ENCODE measurements around the gene PSMA6.
"Not testable (repeated sequence)": the region's sequence is repeated elsewhere in the genome, so short reads cannot be mapped to it uniquely, and the experiment has no call there.

PSMA6 gene

DNA sequence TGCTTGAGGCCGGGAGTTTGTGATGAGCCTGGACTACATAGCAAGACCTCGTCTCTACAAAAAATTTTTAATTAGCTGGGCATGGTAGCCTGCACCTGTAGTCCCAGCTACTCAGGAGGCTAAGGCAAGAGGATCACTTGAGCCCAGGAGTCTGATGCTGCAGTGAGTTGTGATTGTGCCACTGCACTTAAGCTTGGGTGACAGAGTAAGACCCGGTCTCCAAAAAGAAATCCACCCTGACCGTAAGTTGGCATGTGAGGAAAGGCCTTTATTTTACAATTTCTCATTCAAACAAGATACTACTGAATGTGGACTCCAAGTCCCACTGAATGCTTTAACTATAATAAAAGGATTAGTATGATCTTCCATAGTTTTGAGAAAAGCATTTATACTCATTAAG, 27.3 kb downstream of the PSMA6 start:
- in situ Hi-C loops (cut with MboI; ENCODE audit: low sequenced_read_pairs) = no loop called here

DNA sequence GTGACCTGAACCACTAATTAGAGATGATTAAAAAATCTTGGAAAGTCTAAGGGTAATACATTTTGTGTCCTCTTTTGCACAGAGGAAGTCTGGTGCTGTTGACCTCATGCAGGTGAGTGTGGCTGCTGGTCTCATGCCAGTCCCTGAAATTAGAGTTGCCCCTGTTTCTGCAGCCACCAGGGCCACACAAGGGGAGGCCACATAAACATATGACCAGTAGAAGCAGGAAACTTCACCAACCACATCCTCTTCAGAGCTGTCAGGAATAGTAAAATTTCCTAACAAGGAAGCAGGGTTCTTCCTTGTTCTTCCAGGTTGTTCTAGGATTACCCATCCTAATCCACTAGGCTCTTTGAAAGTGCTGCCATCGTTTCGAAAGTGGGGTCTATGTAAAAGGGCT, 28.3 kb downstream of the PSMA6 start:
- in situ Hi-C loops (cut with MboI; ENCODE audit: low sequenced_read_pairs) = no loop called here

DNA sequence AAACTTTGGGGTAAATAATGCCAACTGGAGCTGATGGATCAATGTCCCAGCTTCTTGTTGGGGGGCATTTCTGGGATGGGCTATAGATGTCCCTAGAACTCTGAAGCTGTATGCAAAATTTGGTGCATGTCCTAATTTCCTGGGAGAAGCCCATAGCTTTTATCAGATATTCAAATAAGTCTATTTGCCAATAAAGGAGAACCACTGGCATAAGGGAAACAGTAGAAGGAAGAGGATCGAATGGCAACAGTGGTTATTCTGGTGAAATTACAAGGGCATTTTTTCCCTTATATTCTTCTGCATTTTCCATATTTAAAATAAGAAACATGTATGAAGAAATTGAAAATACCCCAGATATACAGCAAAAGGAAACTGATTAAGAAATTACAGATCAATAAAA, 34.2 kb downstream of the PSMA6 start:
- in situ Hi-C loops (cut with MboI; ENCODE audit: low sequenced_read_pairs) = no loop called here

DNA sequence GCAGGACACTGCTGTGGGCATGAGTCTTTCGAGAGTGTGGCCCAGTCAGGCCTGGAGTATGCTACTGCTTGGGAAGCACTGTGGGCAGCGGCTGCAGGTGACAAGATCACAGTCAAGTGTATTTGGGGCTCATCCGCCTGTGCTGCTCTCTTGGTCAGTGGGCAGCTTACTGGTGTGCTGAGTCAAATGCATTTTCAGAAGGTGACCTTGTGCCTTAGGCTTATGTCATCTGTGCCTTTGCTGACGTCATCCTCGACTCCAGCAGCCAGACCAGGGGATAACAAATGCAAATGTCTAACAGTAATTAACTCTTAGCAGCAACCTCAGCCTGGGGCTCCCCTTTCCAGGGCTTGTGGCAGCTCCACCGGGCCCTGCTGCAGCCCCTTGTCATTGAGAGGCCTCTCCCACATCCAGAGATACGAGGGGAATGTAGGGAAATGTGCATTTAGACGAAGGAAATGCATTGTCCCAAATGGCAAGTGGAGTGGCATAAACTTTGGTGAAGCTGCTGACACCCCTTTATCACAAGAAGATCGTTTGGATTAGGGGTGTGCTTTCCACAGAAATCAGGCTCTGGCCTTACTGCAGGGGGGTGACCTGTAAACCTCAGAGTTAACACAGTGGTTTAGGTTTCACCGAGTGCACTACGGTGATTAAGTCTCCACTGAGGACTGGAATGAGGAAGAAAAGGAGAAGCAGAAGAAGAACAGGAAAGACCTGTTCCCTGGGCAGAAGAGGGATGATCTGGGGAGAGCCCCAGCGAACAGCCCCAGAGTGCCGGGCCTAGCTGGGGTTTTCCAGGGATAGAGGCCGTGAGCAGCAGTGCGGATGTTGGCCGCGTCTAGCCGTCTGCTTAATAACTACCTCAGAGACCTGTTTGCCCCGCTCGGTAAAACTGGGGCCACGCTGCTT, 39.7 kb downstream of the PSMA6 start:
- in situ Hi-C loops (cut with MboI; ENCODE audit: low sequenced_read_pairs) = no loop called here

DNA sequence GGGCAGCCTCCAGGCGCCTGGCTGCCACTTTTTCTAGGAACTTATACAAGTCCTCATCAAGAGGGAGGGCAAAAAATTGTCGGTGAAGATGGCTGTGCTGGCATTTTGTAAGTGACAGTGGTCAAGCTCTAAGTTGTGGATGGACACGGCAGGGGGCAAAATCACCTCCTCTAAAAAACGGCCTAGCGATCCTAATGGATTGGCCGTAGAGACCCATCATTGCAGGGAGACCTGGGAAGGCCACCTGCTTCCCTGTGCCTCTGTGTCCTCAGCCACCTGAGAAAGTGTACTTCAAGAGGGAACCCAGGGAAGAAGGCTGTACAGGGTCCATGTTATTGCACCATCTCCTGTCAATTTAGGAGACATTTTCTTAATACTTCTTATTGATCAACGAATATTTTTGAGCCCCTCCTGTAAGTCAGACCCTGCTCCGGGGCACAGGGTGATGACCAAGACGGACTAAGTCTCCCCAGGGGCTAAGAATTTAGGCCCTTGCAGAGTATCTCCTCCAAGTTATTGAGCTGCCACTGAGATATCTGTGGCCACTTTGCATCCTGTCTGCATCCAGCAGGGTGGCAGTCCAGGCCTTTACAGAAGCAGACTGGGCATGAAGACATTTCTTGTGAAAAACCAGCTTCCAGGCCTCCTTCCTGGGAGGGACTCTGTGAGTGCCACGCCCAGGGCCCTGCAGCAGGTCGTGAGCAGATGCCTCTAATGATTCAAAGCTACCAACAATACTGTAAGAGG, 40.5 kb downstream of the PSMA6 start:
- in situ Hi-C loops (cut with MboI; ENCODE audit: low sequenced_read_pairs) = no loop called here

DNA sequence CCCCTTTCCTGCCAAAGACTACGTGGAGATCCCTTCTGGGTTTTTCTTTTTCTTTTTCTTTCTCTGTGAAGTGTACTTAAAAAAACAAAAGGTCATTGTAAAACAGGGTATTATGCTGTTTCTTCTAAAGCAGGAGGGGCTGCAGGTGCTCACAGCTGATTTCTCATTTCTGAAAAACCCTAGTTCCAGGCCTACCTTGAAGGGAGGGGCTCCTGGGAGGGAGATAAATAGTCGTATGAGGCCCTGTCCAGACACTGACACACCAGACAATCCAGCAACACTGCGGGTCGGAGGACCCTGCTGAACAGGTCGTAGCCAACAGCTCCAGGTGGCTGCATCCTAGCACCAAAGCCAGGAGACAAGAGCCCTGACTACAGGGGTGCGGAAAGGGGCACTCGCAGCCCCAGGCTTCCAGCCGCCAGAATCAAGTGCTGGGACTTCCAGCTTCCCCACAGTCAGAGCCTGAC, 41.1 kb downstream of the PSMA6 start:
- in situ Hi-C loops (cut with MboI; ENCODE audit: low sequenced_read_pairs) = no loop called here

DNA sequence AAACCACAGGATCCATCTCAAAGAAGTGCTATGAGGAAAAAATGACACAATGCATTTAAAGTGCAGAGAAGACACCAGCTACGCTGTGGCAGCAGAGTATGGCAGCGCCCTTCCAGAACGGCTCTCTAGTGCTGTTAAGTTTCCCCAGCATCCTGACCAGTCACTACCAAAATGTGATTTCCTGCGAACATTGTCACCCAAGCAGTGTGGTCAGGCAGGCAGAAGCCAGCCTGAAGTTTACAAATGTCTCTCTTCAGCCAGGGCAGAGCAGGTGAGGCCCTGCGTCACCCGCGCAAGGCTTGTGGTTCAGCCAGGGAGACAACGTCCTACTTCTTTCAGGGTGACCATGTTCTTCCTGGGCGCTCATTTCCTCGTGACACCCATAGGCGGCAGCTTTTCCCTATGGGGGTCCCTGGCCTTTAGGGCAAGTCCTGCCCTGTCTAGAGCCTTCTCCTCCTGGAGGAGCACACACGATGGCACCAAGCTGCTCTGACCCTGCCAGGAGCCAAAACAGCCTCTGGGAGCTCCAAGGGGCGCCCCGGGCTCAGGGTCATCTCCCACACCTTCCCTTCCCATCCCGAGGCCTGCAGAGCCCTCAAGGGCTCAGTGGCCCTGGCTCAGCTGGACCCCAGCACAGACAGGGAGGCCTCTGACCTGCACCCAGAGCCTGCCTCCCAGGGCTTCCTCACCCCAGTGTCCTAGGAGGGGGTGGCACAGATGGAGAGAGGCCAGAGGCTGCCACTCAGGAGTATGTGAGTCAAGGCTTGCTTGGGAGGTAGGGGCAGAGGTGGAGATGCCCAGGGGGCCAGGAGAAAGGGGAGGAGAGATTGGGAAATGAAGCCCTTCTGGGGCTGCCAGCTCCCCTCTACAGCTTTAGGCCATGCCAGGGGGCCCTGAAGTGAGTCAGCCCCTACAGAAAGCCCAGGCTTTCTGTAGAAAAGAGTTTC, 41.9 kb downstream of the PSMA6 start:
- in situ Hi-C loops (cut with MboI; ENCODE audit: low sequenced_read_pairs) = no loop called here

DNA sequence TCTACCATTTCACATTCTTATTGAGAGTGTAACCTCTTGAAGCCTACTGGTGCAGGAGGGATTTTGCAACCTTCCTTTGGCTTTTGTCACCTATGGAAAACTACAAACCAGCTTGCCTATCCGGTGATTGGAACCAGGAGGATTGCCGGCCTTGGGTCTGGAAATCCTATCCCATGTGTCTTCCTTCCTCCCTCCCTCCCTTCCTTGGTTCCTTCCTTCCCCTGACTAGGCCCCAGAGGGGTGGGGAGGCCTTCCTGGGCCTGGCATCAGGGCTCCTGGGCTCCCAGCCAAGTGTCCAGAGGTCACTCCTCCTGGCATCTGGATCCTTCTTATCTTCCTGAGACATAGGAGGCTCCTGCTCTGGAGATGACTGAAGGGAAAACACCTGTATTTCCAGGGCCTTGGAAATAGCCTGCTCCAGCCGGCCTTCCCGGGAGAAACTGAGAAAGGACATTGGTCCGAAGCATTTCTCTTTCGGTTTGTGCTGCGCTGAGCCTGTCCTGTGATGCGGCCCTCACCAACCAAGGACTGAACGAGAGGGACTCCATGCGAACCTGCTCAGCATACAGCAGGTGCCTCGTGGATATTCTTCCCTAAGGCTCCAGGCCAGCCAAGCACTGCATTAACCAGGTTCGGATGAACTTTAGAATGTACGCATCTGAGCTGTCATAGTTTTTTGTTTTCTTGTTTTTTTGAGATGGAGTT, 43.4 kb downstream of the PSMA6 start:
- in situ Hi-C loops (cut with MboI; ENCODE audit: low sequenced_read_pairs) = no loop called here

DNA sequence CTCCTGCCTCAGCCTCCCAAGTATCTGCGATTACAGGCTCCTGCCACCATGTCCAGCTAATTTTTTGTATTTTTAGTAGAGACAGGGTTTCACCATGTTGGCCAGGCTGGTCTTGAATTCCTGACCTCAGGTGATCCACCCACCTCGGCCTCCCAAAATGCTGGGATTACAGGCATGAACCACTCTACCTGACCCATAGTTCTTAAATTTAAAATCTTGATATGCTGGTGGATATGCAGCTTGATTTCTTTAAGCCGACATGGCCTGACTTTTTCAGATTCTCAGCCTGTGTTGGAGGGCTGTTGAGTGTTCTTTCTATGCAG, 44.0 kb downstream of the PSMA6 start:
- in situ Hi-C loops (cut with MboI; ENCODE audit: low sequenced_read_pairs) = not testable (repeated sequence)

DNA sequence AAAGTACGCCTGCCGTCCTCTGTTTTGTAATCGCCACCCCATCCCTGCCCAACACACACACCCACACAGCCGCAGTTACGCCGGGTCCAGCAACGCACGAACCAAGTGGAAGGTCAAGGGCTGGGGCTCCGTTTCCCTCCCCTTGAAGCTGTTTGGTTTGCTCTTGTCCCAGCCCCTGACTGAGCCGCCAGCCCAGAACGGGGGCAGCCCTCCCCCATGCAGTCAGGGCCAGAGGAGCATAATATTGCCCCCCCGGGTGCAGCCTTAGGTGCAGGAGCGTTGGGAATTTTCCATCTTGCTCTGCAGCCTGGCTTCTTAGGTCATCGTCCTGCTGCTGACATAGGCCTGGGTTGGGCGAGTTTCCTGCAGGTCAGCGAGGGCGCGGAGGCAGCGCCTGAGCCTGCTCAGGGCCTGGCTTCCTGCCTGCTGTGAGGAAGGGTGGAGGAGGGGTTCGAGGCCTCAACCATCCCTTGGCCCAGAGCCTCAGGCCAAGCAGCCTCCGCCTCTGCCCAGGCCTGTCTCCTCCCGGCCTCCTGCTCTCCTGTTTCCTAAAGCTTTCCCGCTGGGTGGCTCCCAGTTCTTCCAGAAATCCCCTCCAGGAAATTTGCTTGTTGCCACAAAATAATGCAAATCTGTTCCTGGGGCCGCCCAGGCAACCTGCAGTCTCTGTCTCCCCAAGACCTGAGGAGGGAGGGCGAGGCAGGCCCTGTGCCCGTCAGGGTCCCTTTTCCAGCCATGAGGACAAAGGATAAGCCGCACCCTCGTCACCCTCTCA, 44.5 kb downstream of the PSMA6 start:
- in situ Hi-C loops (cut with MboI; ENCODE audit: low sequenced_read_pairs) = no loop called here

DNA sequence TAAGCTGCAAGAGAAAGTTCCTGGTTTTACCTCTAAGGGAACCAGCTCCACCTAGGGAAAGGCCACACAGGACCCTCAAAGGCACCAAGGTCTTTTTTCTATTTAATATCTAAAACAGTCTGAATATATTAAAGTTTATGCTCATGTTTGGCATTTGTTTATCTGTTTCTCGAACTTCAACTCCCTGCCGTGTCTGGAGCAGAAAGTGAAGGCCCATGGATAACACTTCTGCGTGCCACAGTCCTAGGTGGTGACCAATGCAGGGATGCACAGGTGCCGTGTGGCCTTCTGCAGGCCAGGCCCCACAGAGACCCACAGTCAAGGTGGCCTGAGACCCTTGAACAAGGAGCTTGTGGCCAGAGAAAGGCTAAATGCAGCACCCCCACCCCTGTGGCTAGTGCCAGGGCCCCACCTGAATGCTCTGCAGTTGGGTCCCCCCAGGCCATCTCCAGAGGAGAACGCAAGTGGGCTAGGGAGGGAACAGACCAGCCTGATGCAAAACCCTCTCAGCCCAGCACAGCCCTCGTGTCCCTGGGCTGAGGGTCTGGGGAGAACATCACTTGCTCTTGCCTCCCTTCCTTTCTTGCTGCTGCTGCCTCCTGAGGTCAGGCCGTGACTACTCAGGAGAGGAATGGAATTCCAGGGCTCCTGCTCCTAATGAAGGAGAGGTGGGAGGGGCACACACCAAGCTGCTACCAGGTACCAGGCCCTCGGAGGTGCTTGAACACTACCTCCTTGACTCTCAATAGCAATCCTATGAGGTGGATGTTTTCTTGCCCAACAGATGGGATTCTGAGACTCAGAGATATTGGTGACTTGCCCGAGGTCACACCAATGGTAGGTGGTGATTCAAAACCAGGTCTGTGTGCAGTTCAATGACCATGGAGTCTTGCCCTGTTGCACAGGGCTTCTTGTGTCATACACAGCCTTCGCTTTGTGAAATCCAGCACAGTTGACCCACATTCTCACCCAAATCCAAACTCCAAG, 45.4 kb downstream of the PSMA6 start:
- in situ Hi-C loops (cut with MboI; ENCODE audit: low sequenced_read_pairs) = no loop called here

DNA sequence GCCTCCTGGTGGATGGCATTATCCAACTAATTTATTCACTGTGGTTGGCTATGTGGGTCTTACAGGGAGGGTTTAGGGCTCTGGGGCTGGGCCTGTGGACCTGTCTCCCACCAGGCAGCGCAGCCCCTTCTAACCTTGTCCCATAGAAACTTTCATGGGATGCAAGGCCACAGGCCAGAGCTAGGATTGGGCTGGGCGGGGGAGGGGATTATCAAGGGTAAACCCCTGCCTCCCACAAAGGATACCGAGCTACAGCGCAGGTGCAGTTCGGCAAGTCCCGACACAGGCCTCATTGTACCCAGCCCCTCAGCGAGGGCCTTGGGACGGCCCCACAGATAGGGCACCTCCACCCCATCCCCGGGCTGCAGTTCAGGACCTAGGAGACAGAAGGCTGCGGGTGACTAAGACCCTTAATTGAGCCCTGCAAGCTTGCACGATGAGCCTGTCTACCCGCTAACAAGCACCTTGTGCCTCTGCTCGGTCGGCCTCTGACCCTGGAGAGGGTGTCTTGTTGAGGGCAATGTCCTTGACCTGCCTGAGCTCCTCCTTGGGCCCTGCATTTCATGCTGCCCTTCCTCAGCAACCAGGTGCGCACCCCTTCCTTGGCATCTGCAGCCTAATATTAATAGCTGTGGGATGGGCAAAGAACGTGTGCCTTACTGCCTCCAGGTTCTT, 46.7 kb downstream of the PSMA6 start:
- in situ Hi-C loops (cut with MboI; ENCODE audit: low sequenced_read_pairs) = no loop called here

DNA sequence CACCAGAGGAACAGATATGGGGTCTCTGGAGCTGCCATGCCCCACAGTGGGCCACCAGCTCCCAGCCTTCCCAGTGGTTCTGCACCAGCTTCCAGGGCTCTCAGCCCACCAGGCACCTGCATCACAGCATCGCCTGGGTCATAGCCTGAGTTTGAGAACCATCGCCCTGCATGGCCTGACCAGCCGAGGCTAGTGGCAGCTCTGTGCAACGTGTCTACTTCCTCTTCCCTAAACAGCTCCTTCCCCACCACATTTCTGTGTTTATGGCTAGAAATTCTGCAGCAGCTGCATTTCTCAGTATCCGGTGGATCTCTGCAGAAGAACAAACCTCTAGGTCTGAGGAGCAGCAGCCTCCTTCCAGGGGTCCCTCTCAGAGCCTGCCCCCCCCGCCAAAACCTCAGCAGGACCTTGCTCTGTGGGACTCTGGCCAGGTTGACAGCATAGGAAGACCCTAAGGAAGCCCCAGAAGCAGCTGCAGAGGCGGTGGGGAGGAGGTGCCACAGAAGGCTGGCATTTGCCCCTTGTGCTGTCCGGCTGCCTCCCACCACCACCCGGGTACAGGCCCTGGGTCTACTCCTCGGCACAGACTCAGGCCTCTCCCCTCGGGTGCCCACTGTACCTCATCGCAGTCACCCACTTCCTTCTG, 47.7 kb downstream of the PSMA6 start:
- in situ Hi-C loops (cut with MboI; ENCODE audit: low sequenced_read_pairs) = no loop called here

DNA sequence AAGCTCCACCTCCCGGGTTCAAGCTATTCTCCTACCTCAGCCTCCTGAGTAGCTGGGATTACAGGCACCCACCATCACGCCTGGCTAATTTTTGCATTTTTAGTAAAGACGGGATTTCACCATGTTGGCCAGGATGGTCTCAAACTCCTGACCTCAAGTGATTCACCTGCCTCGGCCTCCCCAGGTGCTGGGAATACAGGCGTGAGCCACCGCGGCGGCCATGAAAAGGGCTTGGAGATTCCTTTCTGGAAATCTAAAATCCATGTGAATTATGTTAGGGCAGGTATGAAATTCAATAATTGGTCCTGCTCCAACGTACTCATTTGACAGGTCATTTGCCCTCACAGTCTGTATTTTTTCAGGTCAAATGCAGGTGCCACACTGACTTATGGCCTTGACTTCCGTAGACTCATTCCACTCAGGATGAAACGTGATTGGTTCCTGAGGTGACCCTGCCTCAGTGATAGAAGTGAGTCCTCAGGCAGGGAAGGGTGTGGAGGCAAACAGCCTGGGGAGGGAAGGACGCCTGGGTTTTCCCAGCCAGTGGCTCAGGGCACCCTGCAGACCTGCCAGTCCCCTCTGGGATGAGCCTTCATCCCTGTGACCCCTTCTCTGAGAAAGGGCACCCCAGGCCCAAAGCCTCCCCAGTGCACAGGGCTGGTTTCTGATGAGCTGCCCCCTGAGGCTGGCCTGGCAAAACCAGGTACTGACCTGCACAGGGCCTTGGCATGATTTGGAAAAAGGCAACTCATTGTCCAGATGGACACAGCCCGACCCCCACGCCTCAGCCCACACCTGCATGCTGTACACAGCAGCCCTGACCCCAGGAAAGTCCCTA, 48.7 kb downstream of the PSMA6 start:
- in situ Hi-C loops (cut with MboI; ENCODE audit: low sequenced_read_pairs) = no loop called here

DNA sequence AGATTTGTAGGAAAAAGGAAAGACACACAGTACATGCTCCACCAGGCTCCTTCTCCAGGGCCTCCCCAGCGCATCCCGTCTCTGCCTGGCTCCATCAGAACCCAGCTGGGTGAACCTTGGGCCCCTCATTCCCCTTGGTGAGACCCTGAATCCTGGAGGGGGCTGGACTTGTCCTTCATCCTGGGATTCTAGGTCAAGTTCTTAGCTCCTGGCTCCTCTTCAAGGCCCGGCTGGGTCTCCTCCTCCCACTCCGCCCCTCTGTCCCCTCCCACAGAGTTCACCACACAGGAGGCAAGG, 49.2 kb downstream of the PSMA6 start:
- in situ Hi-C loops (cut with MboI; ENCODE audit: low sequenced_read_pairs) = no loop called here

DNA sequence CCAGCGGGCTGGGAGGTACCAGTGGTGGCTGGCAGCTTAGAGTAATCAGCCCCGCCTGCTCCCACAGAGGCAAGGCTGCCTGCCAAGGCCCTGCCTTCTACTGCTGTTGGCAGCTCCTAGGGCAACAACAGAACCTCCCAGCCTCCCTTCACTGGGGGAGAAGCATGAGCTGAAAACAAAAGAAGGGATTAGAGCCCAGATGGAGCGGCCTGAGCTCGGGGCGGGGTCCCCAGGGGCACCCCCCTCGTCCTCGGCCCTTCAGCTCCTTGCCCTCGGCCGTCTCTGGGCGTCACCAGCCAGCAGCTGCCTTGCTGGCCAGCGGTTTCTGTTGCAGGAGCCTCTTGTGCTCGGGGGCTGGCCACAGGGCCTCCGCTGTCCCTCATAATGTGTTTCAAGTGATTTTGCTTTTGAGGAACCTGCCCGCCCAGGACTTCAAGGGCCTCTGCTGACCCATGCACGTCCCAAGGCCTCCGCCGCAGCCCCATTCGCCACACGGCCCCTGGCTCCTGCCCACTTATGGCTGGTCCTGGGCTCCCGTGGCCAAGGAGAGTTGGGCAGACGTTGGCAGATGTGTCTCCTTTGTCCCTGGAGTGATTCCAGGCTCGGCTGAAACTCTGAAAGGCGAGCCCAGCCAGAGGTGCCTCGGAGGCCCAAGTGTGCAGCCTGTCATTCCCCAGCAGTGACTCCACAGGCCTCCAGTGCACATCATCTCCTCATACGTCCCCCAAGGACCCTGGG, 49.7 kb downstream of the PSMA6 start:
- in situ Hi-C loops (cut with MboI; ENCODE audit: low sequenced_read_pairs) = no loop called here

Data from hTERT RPE-1 (cell line).